Renal cortical epithelial cell (primary cell): ENCODE results near the gene RBM11. TPM values are rescaled to one million over a fixed set of nuclear protein-coding genes. Genes with fewer than 3 reads are reported as not detected.
"Not testable (repeated sequence)": the region's sequence is repeated elsewhere in the genome, so short reads cannot be mapped to it uniquely, and the experiment has no call there.

Experiments used
- DNase-seq: peaks from one replicate; pipeline ENCODE4 v3.0.0-alpha.2; 2011; ENCODE audit warnings: low read depth
- total RNA-seq: library from RNA; depleted of rRNA; stranded (reverse); fragments of >200 nt; gene quantifications from 2 replicates; pipeline ENCODE4 v1.2.3, GENCODE V29; 2014

Gene RBM11, protein sequence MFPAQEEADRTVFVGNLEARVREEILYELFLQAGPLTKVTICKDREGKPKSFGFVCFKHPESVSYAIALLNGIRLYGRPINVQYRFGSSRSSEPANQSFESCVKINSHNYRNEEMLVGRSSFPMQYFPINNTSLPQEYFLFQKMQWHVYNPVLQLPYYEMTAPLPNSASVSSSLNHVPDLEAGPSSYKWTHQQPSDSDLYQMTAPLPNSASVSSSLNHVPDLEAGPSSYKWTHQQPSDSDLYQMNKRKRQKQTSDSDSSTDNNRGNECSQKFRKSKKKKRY
- 1.6 and 3.1 TPM in 2 replicates for total RNA-seq

DNA sequence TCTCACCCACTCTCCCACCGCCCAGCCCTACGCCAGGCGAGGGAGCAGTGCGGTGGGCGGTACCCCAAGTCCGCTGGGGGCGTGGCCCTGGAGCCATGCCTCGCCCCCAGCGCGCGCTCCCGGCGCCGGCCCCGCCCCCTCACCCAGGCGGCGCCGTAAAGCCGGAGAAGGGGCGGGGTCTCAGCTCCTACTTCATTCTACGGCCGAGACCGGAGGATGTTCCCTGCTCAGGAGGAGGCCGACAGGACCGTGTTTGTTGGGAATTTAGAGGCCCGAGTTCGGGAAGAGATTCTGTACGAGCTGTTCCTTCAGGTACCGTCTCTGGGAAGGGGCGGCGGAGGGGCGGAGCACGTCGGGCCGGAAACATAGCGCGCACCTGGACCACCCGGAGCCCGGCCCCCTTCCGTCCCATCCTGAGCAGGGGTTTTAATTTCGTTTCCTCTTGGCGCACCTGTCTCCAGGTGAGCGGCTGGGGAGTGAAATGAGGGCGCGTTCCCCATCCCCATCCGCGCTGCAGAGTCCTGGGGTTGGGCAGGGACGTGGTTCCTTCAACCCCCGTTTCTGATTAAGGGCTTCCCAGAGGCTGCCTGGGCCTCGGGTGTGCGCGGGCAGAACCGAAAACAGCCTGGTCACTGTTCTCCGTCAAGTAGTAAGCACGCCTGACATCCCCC is at the start of gene RBM11:
TSS of gene RBM11 (plus strand) at position 187 of the 671 bp plus-strand sequence. CDS start at position 217, 30 bp downstream.
- DNase-seq: peak; percentile 25

- DNase-seq: not testable (repeated sequence)
Observed at GRCh38 chr21:14166463-14167223, 49.3 kb upstream of the RBM11 start.

- DNase-seq: no peak
Observed at GRCh38 chr21:14206222-14206621, 9.7 kb upstream of the RBM11 start.

DNA sequence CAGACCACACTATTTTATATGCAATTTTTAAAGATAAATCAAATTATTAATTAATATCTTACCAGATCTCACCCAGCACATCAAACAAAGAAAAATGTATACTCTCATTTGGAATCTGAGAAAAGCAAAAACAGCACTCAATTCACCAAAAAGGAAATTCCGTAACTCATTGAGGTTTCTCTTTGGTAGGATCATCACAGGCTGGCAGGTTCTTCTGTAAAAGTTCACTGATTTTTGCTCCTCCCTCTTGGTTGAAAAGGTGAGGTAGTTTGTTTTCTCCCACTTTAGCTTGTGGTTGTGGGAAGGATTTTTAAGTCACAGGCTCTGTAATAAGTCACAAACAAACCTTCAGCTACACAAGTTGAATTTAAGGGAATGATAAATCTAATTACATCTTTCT is 5.2 kb upstream of the RBM11 start, which contains the start of gene LIPI:
TSS of gene LIPI (minus strand) at position 218 of the 400 bp plus-strand sequence. CDS start at position 108, 110 bp downstream.
- DNase-seq: no peak

GRCh38 chr21:14213164-14213563 is 2.8 kb upstream of the RBM11 start:
- no peak for DNase-seq

DNA sequence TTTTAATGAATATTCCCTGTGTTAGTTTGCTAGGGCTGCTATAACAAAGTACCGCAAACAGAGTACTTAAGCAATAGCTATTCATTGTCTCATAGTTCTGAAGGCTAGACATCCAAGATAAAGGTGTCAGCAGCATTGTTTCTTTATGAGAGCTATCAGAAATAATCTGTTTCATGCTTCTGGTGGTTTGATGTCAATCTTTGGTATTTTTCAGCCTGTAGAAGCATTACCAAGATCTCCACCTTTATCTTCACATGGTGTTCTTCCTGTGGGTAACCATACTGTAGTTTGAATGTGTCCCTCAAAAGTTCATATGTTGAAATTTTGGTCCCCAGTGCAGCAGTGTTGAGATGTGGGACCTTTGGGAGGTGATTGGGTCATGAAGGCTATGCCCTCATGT is 7.4 kb downstream of the RBM11 start:
- no peak for DNase-seq

- DNase-seq: no peak
Observed at GRCh38 chr21:14229399-14229798, 13.4 kb downstream of the RBM11 start.

GRCh38 chr21:14235101-14235500 is 19.1 kb downstream of the RBM11 start:
- no peak for DNase-seq

GRCh38 chr21:14236180-14236579 is 20.2 kb downstream of the RBM11 start:
- DNase-seq: no peak

DNA sequence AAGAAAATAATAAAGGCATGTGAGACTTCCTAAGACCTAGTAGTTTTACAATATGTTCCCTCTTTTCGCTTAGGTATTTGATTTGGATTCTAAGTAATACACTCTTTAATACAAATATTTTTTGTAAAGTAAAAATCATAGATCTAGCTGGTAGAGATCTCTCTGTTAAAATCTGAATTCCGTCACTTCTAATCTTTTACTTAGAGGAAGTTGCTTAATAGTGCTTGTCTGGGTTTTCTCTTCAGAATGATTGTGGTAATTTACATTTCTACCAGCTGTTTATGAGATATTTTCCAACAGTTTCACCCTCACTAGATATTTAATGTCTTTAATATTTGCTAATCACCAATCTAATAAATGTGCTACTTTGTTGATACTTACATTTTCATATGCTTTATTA is 23.3 kb downstream of the RBM11 start:
- no peak for DNase-seq

DNA sequence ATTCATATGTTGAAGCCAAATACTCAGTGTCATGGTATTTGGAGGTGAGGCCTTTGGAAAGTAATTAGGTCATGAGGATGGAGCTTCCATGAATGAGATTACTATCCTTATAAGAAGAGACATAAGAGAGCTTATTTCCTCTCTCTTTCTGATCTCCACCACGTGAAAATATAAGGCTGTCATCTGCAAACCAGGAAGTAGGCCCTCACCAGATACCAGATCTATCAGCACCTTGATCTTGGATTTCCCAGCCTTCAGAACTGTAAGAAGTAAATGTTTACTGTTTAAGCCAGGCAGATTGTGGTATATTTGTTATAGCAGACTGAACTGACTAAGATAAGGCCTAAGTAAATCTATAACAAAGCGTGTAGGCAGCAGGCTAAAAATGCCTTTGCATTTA is 25.3 kb downstream of the RBM11 start:
- DNase-seq: no peak

GRCh38 chr21:14243461-14243860 is 27.5 kb downstream of the RBM11 start:
- DNase-seq: no peak

DNA sequence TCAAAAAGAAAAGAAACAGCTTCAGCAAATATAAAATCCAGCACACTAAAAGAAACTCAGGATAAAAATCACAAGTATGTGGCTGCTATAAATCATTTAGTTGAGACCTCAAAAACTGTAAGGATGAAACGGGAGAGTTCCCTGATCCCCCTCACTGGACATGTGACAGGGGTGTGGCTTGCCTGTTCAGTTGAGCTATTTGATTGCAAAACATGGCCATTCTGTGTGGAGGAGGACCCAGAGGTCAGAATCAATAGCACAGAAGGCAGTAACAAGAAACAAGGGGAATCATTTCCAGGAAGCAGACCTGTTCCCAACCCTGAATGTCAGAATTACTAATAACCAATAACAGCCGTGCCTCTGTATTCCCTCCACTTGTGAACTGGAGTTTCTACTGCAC is 27.9 kb downstream of the RBM11 start:
- peak; percentile 36 for DNase-seq

- no peak for DNase-seq
Observed at GRCh38 chr21:14244911-14245310, 29.0 kb downstream of the RBM11 start.

- no peak for DNase-seq
Observed at GRCh38 chr21:14245711-14246110, 29.8 kb downstream of the RBM11 start.

- DNase-seq: no peak
Observed at GRCh38 chr21:14251336-14251735, 35.4 kb downstream of the RBM11 start.

GRCh38 chr21:14259747-14260146 is 43.8 kb downstream of the RBM11 start:
- peak; percentile 59 for DNase-seq

GRCh38 chr21:14260174-14260764 is 44.3 kb downstream of the RBM11 start:
- DNase-seq: no peak

- no peak for DNase-seq
Observed at GRCh38 chr21:14262039-14262438, 46.1 kb downstream of the RBM11 start.

DNA sequence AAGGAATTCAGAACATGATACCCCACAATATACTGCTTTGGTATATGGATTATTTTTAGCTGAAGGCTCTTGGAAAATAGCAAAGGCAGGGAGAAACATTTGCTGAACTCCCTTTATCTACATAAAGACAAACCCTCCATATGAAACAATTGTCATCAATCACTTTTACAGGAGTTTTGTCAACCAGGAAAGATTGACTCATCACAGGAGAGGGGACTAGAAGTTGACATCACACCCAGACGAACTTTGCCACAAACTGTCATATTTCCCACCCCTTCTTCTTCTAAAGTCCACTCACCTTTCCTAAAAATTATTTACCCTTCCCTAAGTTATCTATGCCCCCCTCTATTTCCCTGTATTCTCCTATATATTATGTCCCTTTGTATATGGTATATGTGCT is 47.9 kb downstream of the RBM11 start:
- no peak for DNase-seq

DNA sequence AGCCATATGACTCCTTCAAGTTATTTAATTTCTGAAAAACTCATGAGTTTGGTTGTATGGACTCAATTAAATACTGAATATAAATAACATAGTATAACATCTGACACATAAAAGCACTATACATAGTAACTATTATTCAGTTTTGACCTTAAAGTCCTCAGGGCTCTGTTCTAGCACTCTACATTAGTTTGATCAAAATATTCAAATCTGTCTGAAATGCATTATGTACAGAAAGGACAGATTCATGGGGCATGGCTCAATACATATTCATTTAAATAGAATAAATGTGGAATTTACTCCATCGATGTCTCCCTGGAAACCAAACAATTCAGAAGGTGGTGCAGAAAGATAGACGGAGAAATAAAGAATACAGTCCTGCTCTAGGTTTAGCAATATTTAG is 49.1 kb downstream of the RBM11 start:
- no peak for DNase-seq

GRCh38 chr21:14267076-14267475 is 51.1 kb downstream of the RBM11 start:
- DNase-seq: no peak
